ENCODE measurements around the gene YJEFN3. TPM values are rescaled to one million over a fixed set of nuclear protein-coding genes. Genes with fewer than 3 reads are reported as not detected.

YJEFN3 gene
- total and polyA plus RNA-seq, 2 of the 8 experiments (the other 6 are each of a cell fraction or from before 2014, with no cell fraction given), result 5.7 to 9.4 TPM

- WGBS, 2 experiments (ENCODE audit: extremely low coverage in 1 of 2, insufficient coverage in 1 of 2, insufficient read length in 1 of 2, insufficient replicate concordance in 2 of 2, low coverage in 1 of 2, low lambda C conversion rate in 2 of 2, missing lambda C conversion rate in 1 of 2), result 69% methylated on average over 14 of the region's 14 CpGs; no CpG with 5 or more reads in 1 of the 2 experiments
- FAIRE-seq (peak; percentile 100), DNase-seq (ENCODE audit: low read depth in 1 of 2, low spot score in 2 of 2) (peak; percentile 70 to 87)
- Histone ChIP-seq H3K9me3 (ENCODE audit: insufficient read depth in 2 of 2, low read depth in 1 of 2, low read length in 1 of 2) (no peaks in the 10 kb centered on the region), H3K27me3 (replicated peaks in 1 of 4; ENCODE audit: control insufficient read depth in 3 of 4, extremely low read depth in 1 of 4, insufficient read depth in 3 of 4, low read length in 3 of 4) (no peaks in the 10 kb centered on the region), H3K23ac (ENCODE audit: insufficient read length) (no peak overlapping the region), H4K20me1 (replicated peaks in 1 of 2; ENCODE audit: control insufficient read depth in 1 of 2, insufficient read depth in 2 of 2, low read length in 2 of 2) (peaks cover 14 to 26% of the 10 kb centered on the region in 2 experiments), H2AFZ (ENCODE audit: low read length) (no peak overlapping the region), H3K14ac (ENCODE audit: insufficient read length) (no peak overlapping the region), H3K56ac (replicated peaks; ENCODE audit: insufficient read length, low read depth, low read length) (no peak overlapping the region), H3K4me2 (ENCODE audit: insufficient read depth in 1 of 2, low read depth in 2 of 2, low read length in 2 of 2) (peak overlapping the region; percentile 22 to 45; a peak in 3 of 4 replicates), H2BK15ac (ENCODE audit: low read length) (no peak overlapping the region), H3K4me1 (replicated peaks in 1 of 4; ENCODE audit: control insufficient read depth in 3 of 4, insufficient read depth in 4 of 4, low read length in 3 of 4) (peaks cover 11 to 28% (median 19%) of the 10 kb centered on the region in 4 experiments), H3K23me2 (ENCODE audit: low read depth, low read length) (no peaks in the 10 kb centered on the region), H3K18ac (ENCODE audit: extremely low read depth, low read length) (no peak overlapping the region; the same call in 1 of the 2 replicates), H3K9ac (replicated peaks in 1 of 4; ENCODE audit: extremely low read depth in 1 of 4, low read depth in 3 of 4, low read length in 3 of 4) (peak overlapping the region in 3 of 4 experiments; percentile 12 to 42 (median 41); a peak in 3 of 7 replicates), H2BK20ac (ENCODE audit: low read length) (no peak overlapping the region), H3K36me3 (ENCODE audit: control insufficient read depth in 2 of 4, insufficient read depth in 4 of 4, low read length in 3 of 4) (peaks cover 4 to 13% (median 6%) of the 10 kb centered on the region in 4 experiments; a peak in 5 of 8 replicates), H3K4ac (replicated peaks; ENCODE audit: insufficient read length, low read depth, low read length) (no peak overlapping the region), H3K4me3 (ENCODE audit: extremely low read depth in 1 of 4, insufficient read depth in 2 of 4, low read depth in 3 of 4, low read length in 4 of 4) (peak overlapping the region in 1 of 4 experiments; percentile 11; a peak in 1 of 8 replicates), H3K79me1 (ENCODE audit: low read depth, low read length) (peaks cover 18% of the 10 kb centered on the region; the same call in 1 of the 2 replicates), H2BK120ac (replicated peaks; ENCODE audit: low read depth, low read length) (no peak overlapping the region), H2BK12ac (ENCODE audit: low read depth, low read length) (peak overlapping the region; percentile 50; the same call in 1 of the 2 replicates), H2AK5ac (ENCODE audit: low read depth, low read length) (peak overlapping the region; percentile 61), H4K91ac (replicated peaks; ENCODE audit: insufficient read length, low read length) (peak overlapping the region; percentile 79), H3K27ac (ENCODE audit: low read depth, low read length) (peak overlapping the region; percentile 67; the same call in 1 of the 2 replicates), H4K5ac (ENCODE audit: insufficient read length, low read depth, low read length) (no peak overlapping the region), H2BK5ac (ENCODE audit: low read depth, low read length) (peak overlapping the region; percentile 88), H3K79me2 (ENCODE audit: control insufficient read depth in 1 of 2, insufficient read depth in 2 of 2, low read length in 2 of 2) (peaks cover 0 to 56% of the 10 kb centered on the region in 2 experiments; a peak in 2 of 4 replicates), H4K8ac (ENCODE audit: extremely low read depth, insufficient read depth, low read length) (no peak overlapping the region; the same call in 1 of the 2 replicates)
- CTCF ChIA-PET (ENCODE audit: partially characterized antibody), result interaction anchor here (0.6 to 9.8 kb wide), 23 partner anchors 8 to 264 kb away, joined by 3 to 146 read pairs (median 7); partner anchors contain the start of gene GATAD2A
- POLR2A ChIA-PET (ENCODE audit: partially characterized antibody), result interaction anchor here (0.9 to 4.3 kb wide), 12 partner anchors 14 to 170 kb away, joined by 3 to 44 read pairs (median 6); partner anchors contain the start of gene GATAD2A
- TF ChIP-seq KDM1A (IDR thresholded peaks at IDR 0.05; ENCODE audit: borderline replicate concordance, low read length), result no peak
- no peak for TF ChIP-seq PHF8 (conservative IDR thresholded peaks at IDR 0.05; ENCODE audit: low read depth, low read length)
- no peak for TF ChIP-seq ZNF274 (IDR thresholded peaks at IDR 0.05; ENCODE audit: borderline replicate concordance, extremely low read depth, low read length)
- peak; percentile 47 for TF ChIP-seq POLR2AphosphoS5 (IDR thresholded peaks at IDR 0.05; ENCODE audit: low read depth, low read length)
- 0 out of 2 replicates have a peak, but pooled peaks have one; percentile 2 for TF ChIP-seq TCF12 (IDR thresholded peaks at IDR 0.05; ENCODE audit: low read depth, low read length)
- TF ChIP-seq, protein P1, sequence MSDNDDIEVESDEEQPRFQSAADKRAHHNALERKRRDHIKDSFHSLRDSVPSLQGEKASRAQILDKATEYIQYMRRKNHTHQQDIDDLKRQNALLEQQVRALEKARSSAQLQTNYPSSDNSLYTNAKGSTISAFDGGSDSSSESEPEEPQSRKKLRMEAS (IDR thresholded peaks at IDR 0.05), result peak; percentile 35; the same call in 1 of the 2 replicates
- TF ChIP-seq TAF7 (optimal IDR thresholded peaks at IDR 0.05; ENCODE audit: borderline replicate concordance, low read depth, low read length), result peak; percentile 80
- peak; percentile 88 for TF ChIP-seq JUND (IDR thresholded peaks at IDR 0.05; ENCODE audit: low read length)
- TF ChIP-seq CEBPB (IDR thresholded peaks at IDR 0.05; ENCODE audit: low read depth, low read length), result no peak
- TF ChIP-seq JUN (IDR thresholded peaks at IDR 0.05; ENCODE audit: low read depth, low read length), result peak; percentile 87
- TF ChIP-seq CREB1 (IDR thresholded peaks at IDR 0.05), result peak; percentile 67
Measured at GRCh38 chr19:19488875-19489690, 39.6 kb upstream of the YJEFN3 start.

Data from H1 (cell line).